SK-N-MC (cell line): ENCODE data around the gene S100B.

Experiments used
- DNase-seq: peaks from one replicate; pipeline ENCODE4 v3.0.0-alpha.2; 2011; ENCODE audit warnings: low read depth, low spot score
- H3K27ac ChIP-seq: fragments of 200-600 bp; sonication (generic); 2 replicates; pipeline ENCODE4 v1.5.1; 2016; ENCODE audit warnings: mixed run types
- H3K36me3 ChIP-seq: fragments of 200-600 bp; sonication (generic); 2 replicates; pipeline ENCODE4 v1.6.1; 2017; ENCODE audit warnings: antibody characterized with exemption, low read length, mixed read lengths; ENCODE audit not compliant: insufficient read depth
- H3K4me3 ChIP-seq: fragments of 200-600 bp; sonication (generic); 2 replicates; pipeline ENCODE4 v1.5.1; 2016
- H3K9ac ChIP-seq: fragments of 200-600 bp; sonication (generic); 2 replicates; pipeline ENCODE4 v1.8.0; 2017; ENCODE audit warnings: mixed run types, mixed read lengths; ENCODE audit not compliant: insufficient read length
- H3K9me3 ChIP-seq: fragments of 200-600 bp; sonication (generic); 2 replicates; pipeline ENCODE4 v1.6.1; 2017; ENCODE audit warnings: low read depth, mild to moderate bottlenecking, antibody characterized with exemption, low read length, moderate library complexity, mixed read lengths
- EZH2 ChIP-seq: fragments of 200-600 bp; sonication (generic); IDR thresholded peaks from one replicate; pipeline ENCODE4 v1.6.1; 2017; ENCODE audit warnings: antibody characterized with exemption
- FOXP2 ChIP-seq: optimal IDR thresholded peaks from 2 replicates; pipeline ENCODE3; 2011; ENCODE audit warnings: mild to moderate bottlenecking, moderate library complexity; ENCODE audit not compliant: insufficient read depth; ENCODE audit errors: extremely low read length, control extremely low read depth
- POLR2AphosphoS5 ChIP-seq: IDR thresholded peaks from 2 replicates; pipeline ENCODE4 v1.6.1; 2012; ENCODE audit warnings: mild to moderate bottlenecking, low read depth, low read length, borderline replicate concordance

Gene S100B

GRCh38 chr21:46604975-46605766 lies at the start of gene S100B:
S100B (minus strand) TSS chr21:46605082; CDS start chr21:46602415, 2,667 bp downstream.
- peak within 1 kb of the TSS; percentile 90 for H3K27ac ChIP-seq
- no peaks in the 10 kb centered on the region for H3K9me3 ChIP-seq
- peak within 1 kb of the TSS; percentile 53 for H3K9ac ChIP-seq
- DNase-seq, result peak; percentile 83
- peak within 1 kb of the TSS; percentile 64 for H3K4me3 ChIP-seq
- no peak for TF ChIP-seq EZH2
- peak; percentile 71 for TF ChIP-seq POLR2AphosphoS5
- TF ChIP-seq FOXP2, result peak; percentile 69
- no peaks in the 10 kb centered on the region for H3K36me3 ChIP-seq

- Histone ChIP-seq H3K9ac (no peak overlapping the region), H3K9me3 (peaks cover 14% of the 10 kb centered on the region), H3K27ac (no peak overlapping the region), H3K36me3 (peaks cover 92% of the 10 kb centered on the region), H3K4me3 (no peak overlapping the region)
- no peak for DNase-seq
- TF ChIP-seq EZH2 (no peak), POLR2AphosphoS5 (no peak), FOXP2 (no peak)
Measured at GRCh38 chr21:46651121-46651520, 46.2 kb upstream of the S100B start.

GRCh38 chr21:46650476-46651098 lies 45.7 kb upstream of the S100B start:
- DNase-seq, result no peak
- H3K4me3 ChIP-seq, result no peak overlapping the region
- no peak overlapping the region for H3K27ac ChIP-seq
- H3K36me3 ChIP-seq, result peaks cover 92% of the 10 kb centered on the region
- no peak for TF ChIP-seq POLR2AphosphoS5
- no peak for TF ChIP-seq FOXP2
- TF ChIP-seq EZH2, result no peak
- no peak overlapping the region for H3K9ac ChIP-seq
- peaks cover 11% of the 10 kb centered on the region for H3K9me3 ChIP-seq

- Histone ChIP-seq H3K27ac (no peak overlapping the region), H3K4me3 (no peak overlapping the region), H3K9me3 (no peaks in the 10 kb centered on the region; the same call in 1 of the 2 replicates), H3K36me3 (peaks cover 89% of the 10 kb centered on the region), H3K9ac (no peak overlapping the region)
- DNase-seq, result no peak
- TF ChIP-seq POLR2AphosphoS5 (no peak), EZH2 (no peak)
Measured at GRCh38 chr21:46649356-46649755, 44.5 kb upstream of the S100B start.

- TF ChIP-seq FOXP2 (no peak), EZH2 (no peak), POLR2AphosphoS5 (no peak)
- peaks cover 89% of the 10 kb centered on the region for H3K36me3 ChIP-seq
- no peak overlapping the region for H3K27ac ChIP-seq
- no peak overlapping the region for H3K4me3 ChIP-seq
- no peak for DNase-seq
- H3K9me3 ChIP-seq, result no peaks in the 10 kb centered on the region
- no peak overlapping the region for H3K9ac ChIP-seq
Measured at GRCh38 chr21:46648539-46648938, 43.7 kb upstream of the S100B start.

- H3K9ac ChIP-seq, result no peak overlapping the region
- H3K36me3 ChIP-seq, result peaks cover 78% of the 10 kb centered on the region
- DNase-seq, result peak; percentile 55
- TF ChIP-seq POLR2AphosphoS5 (no peak), FOXP2 (no peak), EZH2 (no peak)
- peak overlapping the region; percentile 78 for H3K27ac ChIP-seq
- H3K4me3 ChIP-seq, result peak overlapping the region; percentile 11; the same call in 1 of the 2 replicates
- H3K9me3 ChIP-seq, result no peaks in the 10 kb centered on the region
Measured at GRCh38 chr21:46646541-46647154, 41.8 kb upstream of the S100B start.

- no peak for DNase-seq
- peak overlapping the region; percentile 78; the same call in 1 of the 2 replicates for H3K27ac ChIP-seq
- H3K9ac ChIP-seq, result no peak overlapping the region
- H3K9me3 ChIP-seq, result no peaks in the 10 kb centered on the region
- no peak overlapping the region for H3K4me3 ChIP-seq
- no peak for TF ChIP-seq FOXP2
- TF ChIP-seq EZH2, result no peak
- H3K36me3 ChIP-seq, result peaks cover 80% of the 10 kb centered on the region
Measured at GRCh38 chr21:46645840-46646239, 41.0 kb upstream of the S100B start.

- no peak for DNase-seq
- TF ChIP-seq POLR2AphosphoS5 (no peak), FOXP2 (no peak), EZH2 (no peak)
- H3K9me3 ChIP-seq, result no peaks in the 10 kb centered on the region
- no peak overlapping the region for H3K9ac ChIP-seq
- peaks cover 61% of the 10 kb centered on the region for H3K36me3 ChIP-seq
- H3K27ac ChIP-seq, result no peak overlapping the region
- no peak overlapping the region for H3K4me3 ChIP-seq
Measured at GRCh38 chr21:46643379-46644177, 38.7 kb upstream of the S100B start.
